Ascending aorta (tissue), 2 donors: ENCODE measurements around the gene MCF2L. TPM values are rescaled to one million over a fixed set of nuclear protein-coding genes. Genes with fewer than 3 reads are reported as not detected.

ENCODE experiments used
- DNase-seq, 2 donors: peaks; one replicate each; pipeline ENCODE4 v3.0.0-alpha.2; 2019; ENCODE audit warnings: low spot score in 2 of 2
- H3K27ac ChIP-seq, 2 donors: fragments of 200-600 bp; sonication (generic); one replicate each; pipeline ENCODE4 v1.5.1; 2016 to 2017; ENCODE audit warnings: mild to moderate bottlenecking in 1 of 2
- H3K27me3 ChIP-seq: fragments of 200-600 bp; sonication (generic); one replicate; pipeline ENCODE4 v1.5.1; 2017
- H3K36me3 ChIP-seq, 2 donors: fragments of 200-600 bp; sonication (generic); one replicate each; pipeline ENCODE4 v1.5.1; 2016
- H3K4me1 ChIP-seq, 2 donors: fragments of 200-600 bp; sonication (generic); one replicate each; pipeline ENCODE4 v1.5.1; 2016 to 2017; ENCODE audit warnings: mild to moderate bottlenecking in 1 of 2
- H3K4me3 ChIP-seq, 2 donors: fragments of 200-600 bp; sonication (generic); one replicate each; pipeline ENCODE4 v1.5.1; 2016 to 2017; ENCODE audit warnings: mild to moderate bottlenecking in 1 of 2
- H3K9me3 ChIP-seq, 2 donors: fragments of 200-600 bp; sonication (generic); one replicate each; pipeline ENCODE4 v1.5.1; 2016
- CTCF ChIP-seq, 3 experiments: fragments of 200-600 bp in 2 of 3; fragments of 450-650 bp in 1 of 3; sonication (generic) in 2 of 3; IDR thresholded peaks; one replicate each; pipeline ENCODE4 v1.5.1; 2016 to 2019; ENCODE audit warnings: antibody characterized with exemption in 3 of 3, mild to moderate bottlenecking in 1 of 3, moderate library complexity in 1 of 3
- intact Hi-C: fragments of 100-400 bp; cut with DNase I; formaldehyde crosslinking; loops from one replicate; pipeline ENCODE4 v1.15.1; 2023
- total RNA-seq: library from RNA; depleted of rRNA; stranded (reverse); fragments of >200 nt; gene quantifications from one replicate; pipeline ENCODE4 v1.1.0, GENCODE V29; 2016

Gene MCF2L
- total RNA-seq, 1 donor from 2014 or later: 112 TPM

GRCh38 chr13:113017506-113018215, 48.6 kb downstream of the MCF2L start:
- Histone ChIP-seq H3K27ac (no peak overlapping the region), H3K36me3 (no peaks in the 10 kb centered on the region), H3K9me3 (no peaks in the 10 kb centered on the region), H3K4me1 (no peaks in the 10 kb centered on the region), H3K27me3 (no peaks in the 10 kb centered on the region), H3K4me3 (no peak overlapping the region)
- no peak for TF ChIP-seq CTCF (IDR thresholded peaks at IDR 0.05)
- no peak for DNase-seq
- intact Hi-C loops: no loop called here

- no peak overlapping the region for H3K27ac ChIP-seq
- TF ChIP-seq CTCF (IDR thresholded peaks at IDR 0.05): no peak
- H3K9me3 ChIP-seq: no peaks in the 10 kb centered on the region
- intact Hi-C loops: no loop called here
- no peaks in the 10 kb centered on the region for H3K4me1 ChIP-seq
- no peaks in the 10 kb centered on the region for H3K27me3 ChIP-seq
- H3K4me3 ChIP-seq: no peak overlapping the region
- H3K36me3 ChIP-seq: no peaks in the 10 kb centered on the region
- no peak for DNase-seq
Measured at GRCh38 chr13:113018676-113019465, 49.9 kb downstream of the MCF2L start.

- no peak overlapping the region for H3K4me3 ChIP-seq
- intact Hi-C loops: no loop called here
- H3K9me3 ChIP-seq: no peaks in the 10 kb centered on the region
- no peaks in the 10 kb centered on the region for H3K4me1 ChIP-seq
- no peak for DNase-seq
- no peak overlapping the region for H3K27ac ChIP-seq
- H3K36me3 ChIP-seq: no peaks in the 10 kb centered on the region
- no peak for TF ChIP-seq CTCF (IDR thresholded peaks at IDR 0.05)
- H3K27me3 ChIP-seq: no peaks in the 10 kb centered on the region
Measured at GRCh38 chr13:113020323-113021080, 51.5 kb downstream of the MCF2L start.

GRCh38 chr13:113021391-113021790, 52.4 kb downstream of the MCF2L start:
- DNase-seq: no peak
- Histone ChIP-seq H3K4me3 (no peak overlapping the region), H3K27me3 (no peaks in the 10 kb centered on the region), H3K4me1 (no peaks in the 10 kb centered on the region), H3K9me3 (no peaks in the 10 kb centered on the region), H3K27ac (no peak overlapping the region), H3K36me3 (no peaks in the 10 kb centered on the region)
- intact Hi-C loops: no loop called here
- TF ChIP-seq CTCF (IDR thresholded peaks at IDR 0.05): no peak

GRCh38 chr13:113021811-113022210, 52.8 kb downstream of the MCF2L start:
- H3K4me1 ChIP-seq: no peaks in the 10 kb centered on the region
- intact Hi-C loops: no loop called here
- H3K27ac ChIP-seq: no peak overlapping the region
- H3K36me3 ChIP-seq: no peaks in the 10 kb centered on the region
- no peaks in the 10 kb centered on the region for H3K9me3 ChIP-seq
- no peak for TF ChIP-seq CTCF (IDR thresholded peaks at IDR 0.05)
- H3K4me3 ChIP-seq: no peak overlapping the region
- no peak for DNase-seq
- no peaks in the 10 kb centered on the region for H3K27me3 ChIP-seq
